H9 (cell line): ENCODE results near the gene HTRA3. TPM values are rescaled to one million over a fixed set of nuclear protein-coding genes. Genes with fewer than 3 reads are reported as not detected.

Experiments
- DNase-seq: peaks from one replicate; pipeline ENCODE4 v3.0.0-alpha.2; 2017
- H2AFZ ChIP-seq: one replicate; pipeline ENCODE4 v1.6.1; 2013; ENCODE audit warnings: mild to moderate bottlenecking, low read length, control low read depth, moderate library complexity
- H2AK5ac ChIP-seq: 2 replicates; pipeline ENCODE4 v1.6.1; 2013; ENCODE audit warnings: low read length, control low read depth, mixed read lengths; ENCODE audit not compliant: insufficient read length
- H2BK120ac ChIP-seq: one replicate; pipeline ENCODE4 v1.6.1; 2013; ENCODE audit warnings: low read depth, mild to moderate bottlenecking, low read length, control low read depth, inconsistent platforms; ENCODE audit not compliant: poor library complexity, severe bottlenecking
- H2BK12ac ChIP-seq: 2 replicates; pipeline ENCODE4 v1.6.1; 2013; ENCODE audit warnings: low read length, control low read depth, mixed read lengths, low read depth; ENCODE audit not compliant: insufficient read length
- H2BK15ac ChIP-seq: 2 replicates; pipeline ENCODE4 v1.6.1; 2013; ENCODE audit warnings: low read depth, low read length, control low read depth
- H2BK20ac ChIP-seq: one replicate; pipeline ENCODE4 v1.6.1; 2013; ENCODE audit warnings: low read depth, mild to moderate bottlenecking, low read length, control low read depth, inconsistent platforms; ENCODE audit not compliant: poor library complexity, severe bottlenecking
- H2BK5ac ChIP-seq: 2 replicates; pipeline ENCODE4 v1.6.1; 2013; ENCODE audit warnings: low read length, control low read depth, mixed read lengths; ENCODE audit not compliant: insufficient read length
- H3K14ac ChIP-seq: 2 replicates; pipeline ENCODE4 v1.6.1; 2013; ENCODE audit warnings: low read length, control low read depth; ENCODE audit not compliant: insufficient read depth
- H3K18ac ChIP-seq: 2 replicates; pipeline ENCODE4 v1.6.1; 2013; ENCODE audit warnings: low read depth, mild to moderate bottlenecking, mixed read lengths, low read length, control low read depth; ENCODE audit not compliant: insufficient read length
- H3K23ac ChIP-seq: 2 replicates; pipeline ENCODE4 v1.6.1; 2013; ENCODE audit warnings: low read length, control low read depth, mixed read lengths, low read depth; ENCODE audit not compliant: insufficient read length
- H3K23me2 ChIP-seq: 2 replicates; pipeline ENCODE4 v1.6.1; 2013; ENCODE audit warnings: low read depth, mild to moderate bottlenecking, mixed read lengths, low read length, control low read depth; ENCODE audit not compliant: insufficient read length, poor library complexity, severe bottlenecking
- H3K27ac ChIP-seq: 2 replicates; pipeline ENCODE4 v1.5.1; 2013; ENCODE audit warnings: low read length, control low read depth, mixed read lengths, low read depth; ENCODE audit not compliant: insufficient read length
- H3K27me3 ChIP-seq: 2 replicates; pipeline ENCODE4 v1.6.1; 2013; ENCODE audit warnings: low read length, control low read depth, inconsistent platforms; ENCODE audit not compliant: insufficient read depth
- H3K4ac ChIP-seq: 2 replicates; pipeline ENCODE4 v1.6.1; 2013; ENCODE audit warnings: low read depth, mild to moderate bottlenecking, control low read depth, inconsistent platforms, low read length, moderate library complexity
- H3K4me1 ChIP-seq: 2 replicates; pipeline ENCODE4 v1.6.1; 2013; ENCODE audit warnings: low read length, control low read depth, inconsistent platforms; ENCODE audit not compliant: insufficient read depth
- H3K4me2 ChIP-seq: 2 replicates; pipeline ENCODE4 v1.6.1; 2013; ENCODE audit warnings: low read length, control low read depth, mixed read lengths; ENCODE audit not compliant: insufficient read length, insufficient read depth
- H3K56ac ChIP-seq: 2 replicates; pipeline ENCODE4 v1.6.1; 2013; ENCODE audit warnings: low read depth, mild to moderate bottlenecking, mixed read lengths, low read length, control low read depth; ENCODE audit not compliant: insufficient read length
- H3K79me1 ChIP-seq: 2 replicates; pipeline ENCODE4 v1.6.1; 2013; ENCODE audit warnings: low read depth, mild to moderate bottlenecking, moderate library complexity, low read length, control low read depth, inconsistent platforms; ENCODE audit not compliant: insufficient read depth, poor library complexity, severe bottlenecking
- H3K79me2 ChIP-seq: 2 replicates; pipeline ENCODE4 v1.6.1; 2013; ENCODE audit warnings: low read length, control low read depth, inconsistent platforms; ENCODE audit not compliant: insufficient read depth
- H3K9ac ChIP-seq: 2 replicates; pipeline ENCODE4 v1.6.1; 2013; ENCODE audit warnings: low read length, control low read depth, mixed read lengths; ENCODE audit not compliant: insufficient read length; ENCODE audit errors: extremely low read depth
- H3K9me3 ChIP-seq: one replicate; pipeline ENCODE4 v1.6.1; 2013; ENCODE audit warnings: low read depth, low read length, inconsistent platforms; ENCODE audit not compliant: control insufficient read depth
- H3T11ph ChIP-seq: one replicate; pipeline ENCODE4 v1.6.1; 2013; ENCODE audit warnings: mild to moderate bottlenecking, low read length, control low read depth, inconsistent platforms
- H4K20me1 ChIP-seq: one replicate; pipeline ENCODE4 v1.6.1; 2013; ENCODE audit not compliant: control insufficient read depth, insufficient read length, insufficient read depth
- H4K5ac ChIP-seq: 2 replicates; pipeline ENCODE4 v1.6.1; 2013; ENCODE audit warnings: low read depth, mild to moderate bottlenecking, mixed read lengths, low read length, control low read depth; ENCODE audit not compliant: insufficient read length
- H4K8ac ChIP-seq: replicated peaks from 2 replicates; pipeline ENCODE4 v1.6.1; 2013; ENCODE audit warnings: low read length, control low read depth, mixed read lengths, low read depth; ENCODE audit not compliant: insufficient read length
- H4K91ac ChIP-seq: 2 replicates; pipeline ENCODE4 v1.6.1; 2013; ENCODE audit warnings: low read depth, mild to moderate bottlenecking, moderate library complexity, mixed read lengths, low read length, control low read depth; ENCODE audit not compliant: insufficient read length
- H3K27ac Mint-ChIP-seq, 3 experiments: 2 replicates in 2 of 3; 3 replicates in 1 of 3; pipeline ENCODE4 v1.8.0; 2020 to 2021; ENCODE audit warnings: mixed read lengths in 3 of 3, mild to moderate bottlenecking in 1 of 3, moderate library complexity in 1 of 3
- H3K27me3 Mint-ChIP-seq: 2 replicates; pipeline ENCODE4 v1.8.0; 2021; ENCODE audit warnings: low read depth, mild to moderate bottlenecking, moderate library complexity, mixed read lengths
- H3K36me3 Mint-ChIP-seq, 3 experiments: 2 replicates in 2 of 3; 3 replicates in 1 of 3; pipeline ENCODE4 v1.8.0; 2020 to 2021; ENCODE audit warnings: low read depth in 3 of 3, mixed read lengths in 3 of 3; ENCODE audit not compliant: insufficient read depth in 1 of 3
- H3K4me1 Mint-ChIP-seq, 2 experiments: 2 replicates each; pipeline ENCODE4 v1.8.0; 2020; ENCODE audit warnings: mixed read lengths in 2 of 2
- H3K4me3 Mint-ChIP-seq, 2 experiments: 2 replicates in 1 of 2; 3 replicates in 1 of 2; pipeline ENCODE4 v1.8.0; 2020 to 2021; ENCODE audit warnings: mild to moderate bottlenecking in 2 of 2, mixed read lengths in 2 of 2, moderate library complexity in 1 of 2
- H3K9me3 Mint-ChIP-seq, 2 experiments: 2 replicates in 1 of 2; 3 replicates in 1 of 2; pipeline ENCODE4 v1.8.0; 2020; ENCODE audit warnings: mild to moderate bottlenecking in 2 of 2, mixed read lengths in 2 of 2, moderate library complexity in 1 of 2
- CTCF ChIP-seq: fragments of 200-600 bp; sonication (generic); conservative IDR thresholded peaks from 3 replicates; pipeline ENCODE4 v1.8.0; 2021; ENCODE audit warnings: antibody characterized with exemption, mild to moderate bottlenecking
- WGBS: extraction: QIAGEN DNeasy Blood & Tissue Kit; methylation state at CpG from one replicate; pipeline ENCODE4 v1.1.7; 2013; ENCODE audit warnings: missing lambda C conversion rate, low lambda C conversion rate, mixed read lengths; ENCODE audit not compliant: insufficient read length; ENCODE audit errors: extremely low coverage; 5-methylcytosine and 5-hydroxymethylcytosine counted together
- total RNA-seq: library from RNA; stranded (reverse); gene quantifications from 2 replicates; pipeline ENCODE4 v1.2.1, GENCODE V29; 2021

Gene HTRA3
- total RNA-seq, 1 experiment from 2014 or later: 3.0 TPM

- no peak overlapping the region for H2BK20ac ChIP-seq
- Mint-ChIP-seq H3K27ac (peak overlapping the region in 1 of 3 experiments; percentile 18; a peak in 1 of 7 replicates), H3K4me3 (no peak overlapping the region), H3K9me3 (peaks cover 5 to 6% of the 10 kb centered on the region in 2 experiments; a peak in 3 of 5 replicates), H3K36me3 (peaks cover 4 to 7% (median 4%) of the 10 kb centered on the region in 3 experiments; a peak in 5 of 7 replicates), H3K4me1 (no peaks in the 10 kb centered on the region), H3K27me3 (no peaks in the 10 kb centered on the region; the same call in 1 of the 2 replicates)
- H3K4me1 ChIP-seq: no peaks in the 10 kb centered on the region
- no peak overlapping the region for H2BK5ac ChIP-seq
- no peak overlapping the region for H4K5ac ChIP-seq
- no peak overlapping the region; the same call in 1 of the 2 replicates for H3K14ac ChIP-seq
- no peak overlapping the region for H2BK120ac ChIP-seq
- H4K20me1 ChIP-seq: no peaks in the 10 kb centered on the region
- H3K56ac ChIP-seq: no peak overlapping the region
- no peak for TF ChIP-seq CTCF
- H3K9ac ChIP-seq: no peak overlapping the region
- no peaks in the 10 kb centered on the region for H3K9me3 ChIP-seq
- H3K23ac ChIP-seq: no peak overlapping the region
- H4K91ac ChIP-seq: no peak overlapping the region
- no peaks in the 10 kb centered on the region for H3K27me3 ChIP-seq
- no peak overlapping the region for H3K18ac ChIP-seq
- no peak overlapping the region for H4K8ac ChIP-seq
- H2AK5ac ChIP-seq: no peak overlapping the region
- H3T11ph ChIP-seq: no peak overlapping the region
- no CpG with 5 or more reads among the region's 8 CpGs for WGBS
- H3K4ac ChIP-seq: no peak overlapping the region
- H2AFZ ChIP-seq: no peak overlapping the region
- no peak for DNase-seq
- no peaks in the 10 kb centered on the region for H3K23me2 ChIP-seq
- H3K79me2 ChIP-seq: no peaks in the 10 kb centered on the region
- no peak overlapping the region for H3K4me2 ChIP-seq
- H2BK12ac ChIP-seq: no peak overlapping the region
- H2BK15ac ChIP-seq: no peak overlapping the region
- no peak overlapping the region for H3K27ac ChIP-seq
- no peaks in the 10 kb centered on the region for H3K79me1 ChIP-seq
These were observed 23.0 kb downstream of the HTRA3 start for GRCh38 chr4:8292478-8293107.
